Esophagus muscularis mucosa (tissue), 4 donors: ENCODE data around the gene METAP1. TPM values are rescaled to one million over a fixed set of nuclear protein-coding genes. Genes with fewer than 3 reads are reported as not detected.

Experiments
- DNase-seq: peaks from one replicate; pipeline ENCODE4 v3.0.0-alpha.2; 2017; ENCODE audit errors: extremely low spot score
- H3K27ac ChIP-seq, 4 donors: fragments of 200-600 bp; sonication (generic); replicated peaks in 1 of 4; 1 replicate in 3 of 4; 2 replicates in 1 of 4; pipeline ENCODE4 v1.5.1; 2016 to 2019; ENCODE audit warnings: mild to moderate bottlenecking in 1 of 4
- H3K27me3 ChIP-seq, 4 donors: fragments of 200-600 bp; sonication (generic); one replicate each; pipeline versions ENCODE4 v1.5.1 to v1.6.0; 2016 to 2019
- H3K36me3 ChIP-seq, 4 donors: fragments of 200-600 bp; sonication (generic); one replicate each; pipeline ENCODE4 v1.5.1; 2016 to 2019
- H3K4me1 ChIP-seq, 4 donors: fragments of 200-600 bp; sonication (generic); one replicate each; pipeline ENCODE4 v1.5.1; 2016 to 2019
- H3K4me3 ChIP-seq, 4 donors: fragments of 200-600 bp; sonication (generic); 1 replicate in 2 of 4; 2 replicates in 2 of 4; pipeline ENCODE4 v1.5.1; 2016 to 2019; ENCODE audit warnings: mild to moderate bottlenecking in 4 of 4, moderate library complexity in 1 of 4
- H3K9me3 ChIP-seq, 4 donors: fragments of 200-600 bp; sonication (generic); 1 replicate in 3 of 4; 2 replicates in 1 of 4; pipeline ENCODE4 v1.5.1; 2016 to 2019
- EP300 ChIP-seq: sonication (generic); formaldehyde crosslinking; IDR thresholded peaks from one replicate; pipeline ENCODE4 v1.6.1; 2017; ENCODE audit warnings: antibody characterized with exemption
- POLR2A ChIP-seq: fragments of 450-650 bp; IDR thresholded peaks from one replicate; pipeline ENCODE4 v1.6.1; 2017; ENCODE audit warnings: antibody characterized with exemption, moderate library complexity, mild to moderate bottlenecking, low read depth
- POLR2AphosphoS5 ChIP-seq, 2 donors: sonication (generic); formaldehyde crosslinking; IDR thresholded peaks; one replicate each; pipeline ENCODE4 v1.6.1; 2017; ENCODE audit warnings: antibody characterized with exemption in 2 of 2
- WGBS: methylation state at CpG from one replicate; pipeline ENCODE4 v1.1.5; 2018; 5-methylcytosine and 5-hydroxymethylcytosine counted together
- intact Hi-C: fragments of 100-400 bp; cut with DNase I; formaldehyde crosslinking; loops from one replicate; pipeline ENCODE4 v1.15.1; 2023
- total RNA-seq, 4 donors: library from RNA; depleted of rRNA; stranded (reverse); fragments of >200 nt; gene quantifications; one replicate each; pipeline versions ENCODE4 v1.1.0 to v1.2.1, GENCODE V29; 2016
- TF ChIP-seq, protein P1 (sequence below), 3 experiments: fragments of 200-600 bp in 2 of 3; fragments of 450-650 bp in 1 of 3; sonication (generic) in 2 of 3; IDR thresholded peaks; one replicate each; pipeline ENCODE4 v1.5.1; 2017 to 2019; ENCODE audit warnings: antibody characterized with exemption in 3 of 3, mild to moderate bottlenecking in 2 of 3, moderate library complexity in 1 of 3

Gene METAP1
- total RNA-seq, 4 donors from 2014 or later = 38.4 to 58.1 (median 50.7) TPM

DNA sequence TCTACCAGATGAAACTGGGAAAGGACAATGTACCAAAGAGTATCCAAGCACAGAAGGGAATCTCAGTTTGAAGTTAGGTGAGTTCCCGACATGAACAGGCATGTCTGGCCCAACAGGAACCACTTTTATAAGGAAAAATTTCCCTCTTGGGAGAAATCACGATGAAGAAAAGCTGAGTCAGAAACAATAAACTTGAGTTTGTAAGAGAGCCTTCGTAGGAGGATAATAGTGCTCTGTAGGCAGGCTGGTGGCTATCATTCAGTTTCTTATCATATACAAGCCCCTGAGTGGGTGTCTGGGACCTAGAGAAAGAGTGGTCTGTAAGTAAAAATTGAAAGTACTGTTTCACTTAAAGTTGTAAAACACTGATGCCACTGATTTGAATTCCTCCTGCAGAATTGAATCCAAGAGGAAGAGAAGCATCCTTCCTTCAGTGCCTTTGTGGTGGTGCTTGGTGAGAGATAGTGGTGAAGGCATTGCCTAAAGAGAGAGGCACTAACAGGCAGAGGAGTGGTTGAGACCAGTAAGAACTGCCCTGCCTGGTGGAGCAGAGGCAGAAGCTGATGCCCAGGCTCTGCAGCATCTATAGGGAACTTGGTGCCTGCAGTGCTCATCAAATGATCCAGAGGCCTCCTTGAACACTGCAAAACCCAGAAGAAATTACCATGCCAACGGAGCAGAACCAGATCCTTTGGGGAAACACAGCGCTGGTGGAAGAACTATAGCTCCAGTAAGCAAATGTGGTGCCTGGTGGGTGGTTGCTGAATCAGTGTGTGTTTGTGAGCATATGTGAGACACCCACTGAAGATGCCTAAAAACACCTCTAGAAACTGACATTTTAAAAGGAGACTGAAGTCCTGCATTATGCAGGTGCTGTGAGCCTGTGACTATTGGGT is 31.7 kb upstream of the METAP1 start:
- H3K9me3 ChIP-seq = no peaks in the 10 kb centered on the region
- no peaks in the 10 kb centered on the region for H3K27me3 ChIP-seq
- no peak for DNase-seq
- no peaks in the 10 kb centered on the region for H3K4me1 ChIP-seq
- 84% methylated on average over 5 of the region's 5 CpGs for WGBS
- no peak overlapping the region for H3K4me3 ChIP-seq
- intact Hi-C loops = no loop called here
- no peaks in the 10 kb centered on the region for H3K36me3 ChIP-seq
- no peak overlapping the region for H3K27ac ChIP-seq
- TF ChIP-seq POLR2AphosphoS5 (IDR thresholded peaks at IDR 0.05) (no peak), EP300 (no peak), POLR2A (no peak)
- TF ChIP-seq, protein P1, sequence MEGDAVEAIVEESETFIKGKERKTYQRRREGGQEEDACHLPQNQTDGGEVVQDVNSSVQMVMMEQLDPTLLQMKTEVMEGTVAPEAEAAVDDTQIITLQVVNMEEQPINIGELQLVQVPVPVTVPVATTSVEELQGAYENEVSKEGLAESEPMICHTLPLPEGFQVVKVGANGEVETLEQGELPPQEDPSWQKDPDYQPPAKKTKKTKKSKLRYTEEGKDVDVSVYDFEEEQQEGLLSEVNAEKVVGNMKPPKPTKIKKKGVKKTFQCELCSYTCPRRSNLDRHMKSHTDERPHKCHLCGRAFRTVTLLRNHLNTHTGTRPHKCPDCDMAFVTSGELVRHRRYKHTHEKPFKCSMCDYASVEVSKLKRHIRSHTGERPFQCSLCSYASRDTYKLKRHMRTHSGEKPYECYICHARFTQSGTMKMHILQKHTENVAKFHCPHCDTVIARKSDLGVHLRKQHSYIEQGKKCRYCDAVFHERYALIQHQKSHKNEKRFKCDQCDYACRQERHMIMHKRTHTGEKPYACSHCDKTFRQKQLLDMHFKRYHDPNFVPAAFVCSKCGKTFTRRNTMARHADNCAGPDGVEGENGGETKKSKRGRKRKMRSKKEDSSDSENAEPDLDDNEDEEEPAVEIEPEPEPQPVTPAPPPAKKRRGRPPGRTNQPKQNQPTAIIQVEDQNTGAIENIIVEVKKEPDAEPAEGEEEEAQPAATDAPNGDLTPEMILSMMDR (IDR thresholded peaks at IDR 0.05) = no peak

DNA sequence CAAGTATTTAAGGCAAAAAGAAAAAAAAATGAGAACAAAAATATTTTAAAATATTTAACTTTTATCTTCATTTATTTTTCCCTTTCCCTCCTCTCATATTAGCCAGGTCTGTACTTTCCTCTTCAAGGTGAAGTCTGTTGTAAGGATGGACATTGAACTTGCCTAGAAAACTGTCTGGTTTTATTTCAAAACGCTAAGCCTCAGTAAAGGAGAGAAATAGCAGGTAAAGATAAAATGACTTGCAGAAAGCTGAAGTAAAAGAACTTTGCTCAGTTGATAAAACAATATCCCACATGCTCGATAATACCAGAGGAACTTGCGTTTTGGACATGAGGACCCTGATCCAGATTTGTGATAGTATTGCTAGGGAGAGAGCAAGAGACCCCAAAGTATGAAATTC is 28.6 kb upstream of the METAP1 start:
- no peaks in the 10 kb centered on the region for H3K27me3 ChIP-seq
- TF ChIP-seq POLR2A (no peak), POLR2AphosphoS5 (IDR thresholded peaks at IDR 0.05) (no peak), EP300 (no peak)
- TF ChIP-seq, protein P1 (IDR thresholded peaks at IDR 0.05) = no peak
- H3K4me1 ChIP-seq = no peaks in the 10 kb centered on the region
- H3K9me3 ChIP-seq = no peaks in the 10 kb centered on the region
- no peak for DNase-seq
- WGBS = 85% methylated on average over 3 of the region's 3 CpGs
- H3K27ac ChIP-seq = no peak overlapping the region
- intact Hi-C loops = no loop called here
- no peaks in the 10 kb centered on the region for H3K36me3 ChIP-seq
- no peak overlapping the region for H3K4me3 ChIP-seq

DNA sequence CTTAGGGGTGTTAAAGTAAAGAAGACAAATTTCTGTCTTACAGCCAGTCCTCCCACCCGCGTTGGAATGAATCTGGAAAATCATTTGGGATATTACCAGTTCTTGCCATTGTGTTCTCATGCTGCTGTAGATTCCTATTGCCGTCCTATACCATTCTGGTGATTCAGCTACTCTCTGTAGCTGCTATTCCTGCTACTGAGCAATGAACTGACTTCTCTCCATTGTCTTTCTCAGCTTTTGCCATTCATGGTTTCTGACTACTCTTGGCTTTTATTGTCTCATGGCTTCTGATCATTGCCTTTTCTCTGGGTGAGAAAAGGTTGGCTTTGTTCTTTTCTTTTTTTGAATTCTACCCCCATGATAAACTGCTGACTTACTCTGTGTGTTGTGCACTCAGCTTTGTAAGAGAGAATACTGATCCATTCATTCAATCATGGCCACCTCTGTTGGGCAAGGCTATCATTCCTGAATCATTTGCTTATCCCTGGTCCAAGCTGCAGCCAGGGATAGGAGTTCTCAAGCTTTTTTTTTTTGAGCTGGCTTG is 27.7 kb upstream of the METAP1 start:
- no peaks in the 10 kb centered on the region for H3K4me1 ChIP-seq
- no peak overlapping the region for H3K4me3 ChIP-seq
- intact Hi-C loops = no loop called here
- no peaks in the 10 kb centered on the region for H3K27me3 ChIP-seq
- no peaks in the 10 kb centered on the region for H3K9me3 ChIP-seq
- H3K27ac ChIP-seq = no peak overlapping the region
- no peaks in the 10 kb centered on the region for H3K36me3 ChIP-seq
- TF ChIP-seq POLR2A = no peak
- TF ChIP-seq EP300 = no peak
- TF ChIP-seq POLR2AphosphoS5 (IDR thresholded peaks at IDR 0.05) = no peak
- TF ChIP-seq, protein P1 (IDR thresholded peaks at IDR 0.05) = no peak
- 80% methylated on average over 3 of the region's 3 CpGs for whole genome bisulfite sequencing
- DNase-seq = no peak

DNA sequence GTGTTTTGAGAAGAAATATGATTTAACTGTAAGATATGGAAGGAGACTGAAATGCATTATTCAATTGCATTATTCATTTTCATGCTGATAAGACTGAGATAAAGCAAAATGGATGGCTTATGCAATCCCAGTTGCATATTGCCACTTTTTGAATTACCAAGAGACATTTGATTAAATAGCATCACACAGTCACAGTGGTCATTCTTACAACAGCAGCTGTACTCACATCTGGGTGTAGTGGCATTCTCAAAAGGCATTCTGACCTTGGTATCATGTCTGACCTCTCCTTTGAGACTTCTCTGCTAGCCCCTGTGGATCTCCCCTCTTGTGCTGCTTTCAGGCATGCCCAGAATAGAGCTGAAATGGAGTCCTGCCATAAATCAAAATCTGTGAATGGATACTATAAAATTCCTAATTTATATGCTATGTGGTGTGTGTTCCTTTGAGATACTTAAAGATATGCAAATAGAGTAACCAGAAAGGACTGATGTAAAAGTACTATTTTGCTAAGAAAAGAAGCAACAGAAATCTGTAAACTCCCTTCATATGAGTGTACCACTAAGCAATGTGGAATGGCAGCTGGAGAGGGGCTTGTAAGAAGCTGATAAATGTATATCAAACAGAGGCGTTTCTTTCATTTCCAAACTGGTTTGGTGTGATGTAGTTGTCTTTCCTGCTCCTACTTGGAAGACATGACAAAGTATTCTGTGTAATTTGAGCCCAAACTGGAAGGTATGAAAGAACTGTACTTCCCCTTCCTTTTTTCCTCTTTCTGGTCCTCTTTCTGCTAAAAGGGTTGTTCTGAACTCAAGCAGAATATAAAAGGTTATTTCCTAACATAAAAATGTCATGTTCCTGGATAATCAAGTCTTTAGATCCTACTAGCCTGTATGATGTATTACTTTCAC is 25.4 kb upstream of the METAP1 start:
- H3K27ac ChIP-seq = no peak overlapping the region
- H3K27me3 ChIP-seq = no peaks in the 10 kb centered on the region
- H3K36me3 ChIP-seq = no peaks in the 10 kb centered on the region
- no peaks in the 10 kb centered on the region for H3K4me1 ChIP-seq
- 32% methylated on average over 1 of the region's 1 CpG for WGBS
- intact Hi-C loops = no loop called here
- TF ChIP-seq, protein P1 (IDR thresholded peaks at IDR 0.05) = no peak
- TF ChIP-seq EP300 = no peak
- no peak for TF ChIP-seq POLR2AphosphoS5 (IDR thresholded peaks at IDR 0.05)
- no peak for TF ChIP-seq POLR2A
- no peak for DNase-seq
- no peak overlapping the region for H3K4me3 ChIP-seq
- no peaks in the 10 kb centered on the region for H3K9me3 ChIP-seq
